AG10803 (cell line): ENCODE results near the gene GRK3.
"Not testable (repeated sequence)": the region's sequence is repeated elsewhere in the genome, so short reads cannot be mapped to it uniquely, and the experiment has no call there.

Experiments
- DNase-seq: peaks from one replicate; pipeline ENCODE4 v3.0.0; 2010; ENCODE audit warnings: low read depth
- H3K4me3 ChIP-seq: 2 replicates; pipeline ENCODE4 v1.5.1; 2011; ENCODE audit warnings: mild to moderate bottlenecking, low read length, control low read depth
- TF ChIP-seq, protein P1 (sequence below): conservative IDR thresholded peaks from 2 replicates; pipeline ENCODE4 v1.5.1; 2011; ENCODE audit warnings: mild to moderate bottlenecking, low read length, control low read depth, inconsistent platforms

GRK3 gene

DNA sequence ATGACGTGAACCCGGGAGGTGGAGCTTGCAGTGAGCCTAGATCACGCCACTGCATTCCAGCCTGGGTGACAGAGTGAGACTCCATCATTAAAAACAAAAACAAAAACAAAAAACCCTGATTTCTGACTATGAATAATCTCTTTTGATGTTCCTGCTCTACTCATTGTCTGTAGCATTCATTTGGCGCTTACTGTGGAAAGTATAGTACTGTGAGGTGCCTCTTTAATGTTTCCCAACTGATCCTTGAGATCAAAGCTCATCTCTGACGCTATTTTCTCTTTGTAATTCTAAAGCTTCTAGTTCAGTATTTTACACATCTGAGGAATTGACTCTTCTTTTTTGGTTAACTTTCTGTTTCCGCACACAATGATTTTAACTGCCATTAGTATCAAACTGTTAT, 60.0 kb downstream of the GRK3 start:
- DNase-seq = no peak
- TF ChIP-seq, protein P1, sequence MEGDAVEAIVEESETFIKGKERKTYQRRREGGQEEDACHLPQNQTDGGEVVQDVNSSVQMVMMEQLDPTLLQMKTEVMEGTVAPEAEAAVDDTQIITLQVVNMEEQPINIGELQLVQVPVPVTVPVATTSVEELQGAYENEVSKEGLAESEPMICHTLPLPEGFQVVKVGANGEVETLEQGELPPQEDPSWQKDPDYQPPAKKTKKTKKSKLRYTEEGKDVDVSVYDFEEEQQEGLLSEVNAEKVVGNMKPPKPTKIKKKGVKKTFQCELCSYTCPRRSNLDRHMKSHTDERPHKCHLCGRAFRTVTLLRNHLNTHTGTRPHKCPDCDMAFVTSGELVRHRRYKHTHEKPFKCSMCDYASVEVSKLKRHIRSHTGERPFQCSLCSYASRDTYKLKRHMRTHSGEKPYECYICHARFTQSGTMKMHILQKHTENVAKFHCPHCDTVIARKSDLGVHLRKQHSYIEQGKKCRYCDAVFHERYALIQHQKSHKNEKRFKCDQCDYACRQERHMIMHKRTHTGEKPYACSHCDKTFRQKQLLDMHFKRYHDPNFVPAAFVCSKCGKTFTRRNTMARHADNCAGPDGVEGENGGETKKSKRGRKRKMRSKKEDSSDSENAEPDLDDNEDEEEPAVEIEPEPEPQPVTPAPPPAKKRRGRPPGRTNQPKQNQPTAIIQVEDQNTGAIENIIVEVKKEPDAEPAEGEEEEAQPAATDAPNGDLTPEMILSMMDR = no peak
- no peak overlapping the region for H3K4me3 ChIP-seq

GRCh38 chr22:25625747-25626623, 61.5 kb downstream of the GRK3 start:
- not testable (repeated sequence) for H3K4me3 ChIP-seq, DNase-seq

DNA sequence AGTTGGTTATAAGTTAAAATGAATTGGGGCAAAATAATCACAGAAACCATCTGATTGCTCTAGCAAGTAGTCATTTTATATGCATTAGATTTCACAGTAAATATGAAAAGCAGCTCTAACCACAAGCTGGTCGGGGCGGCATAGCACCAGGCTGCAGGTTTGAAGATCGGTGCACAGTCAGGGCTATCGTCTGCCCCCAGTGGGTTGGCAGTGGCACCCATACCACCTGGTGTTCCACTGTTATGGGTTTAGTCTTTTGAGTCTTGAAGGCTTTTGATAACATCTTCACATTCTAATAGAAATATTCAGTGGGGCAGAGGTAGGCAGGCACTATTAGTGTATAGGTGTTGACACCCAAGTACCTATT, 62.1 kb downstream of the GRK3 start:
- H3K4me3 ChIP-seq = no peak overlapping the region
- TF ChIP-seq, protein P1 = no peak
- no peak for DNase-seq

DNA sequence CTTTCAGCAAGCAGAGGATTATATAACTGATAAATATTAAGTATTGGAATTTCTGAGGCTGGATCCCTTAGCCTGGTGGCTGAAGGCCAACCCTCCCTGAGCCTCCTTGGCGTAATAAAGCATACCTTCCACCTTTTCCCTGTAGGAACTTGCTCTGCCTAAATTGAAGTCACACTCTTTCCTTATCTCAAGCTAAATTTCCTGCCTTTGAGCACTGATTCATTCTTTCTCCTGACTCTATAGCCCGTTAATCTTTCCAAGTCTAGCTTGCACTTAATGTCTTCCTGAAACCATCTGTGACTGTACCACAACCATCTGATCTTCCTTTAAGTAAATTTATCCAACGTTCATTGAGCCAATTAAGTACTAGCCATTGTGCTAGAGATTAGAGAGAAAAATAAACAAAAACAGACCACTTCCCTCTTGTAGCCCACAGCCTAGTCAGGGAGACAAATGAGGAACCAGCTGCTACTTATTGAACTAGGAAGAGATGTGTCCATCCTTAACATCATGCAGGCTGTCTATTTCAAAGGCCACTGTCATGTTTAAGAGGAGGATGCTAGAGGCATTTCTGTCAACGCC, 62.9 kb downstream of the GRK3 start:
- TF ChIP-seq, protein P1 = no peak
- H3K4me3 ChIP-seq = no peak overlapping the region
- DNase-seq = no peak

GRCh38 chr22:25628494-25628893, 64.0 kb downstream of the GRK3 start:
- TF ChIP-seq, protein P1 = no peak
- no peak overlapping the region for H3K4me3 ChIP-seq
- no peak for DNase-seq

DNA sequence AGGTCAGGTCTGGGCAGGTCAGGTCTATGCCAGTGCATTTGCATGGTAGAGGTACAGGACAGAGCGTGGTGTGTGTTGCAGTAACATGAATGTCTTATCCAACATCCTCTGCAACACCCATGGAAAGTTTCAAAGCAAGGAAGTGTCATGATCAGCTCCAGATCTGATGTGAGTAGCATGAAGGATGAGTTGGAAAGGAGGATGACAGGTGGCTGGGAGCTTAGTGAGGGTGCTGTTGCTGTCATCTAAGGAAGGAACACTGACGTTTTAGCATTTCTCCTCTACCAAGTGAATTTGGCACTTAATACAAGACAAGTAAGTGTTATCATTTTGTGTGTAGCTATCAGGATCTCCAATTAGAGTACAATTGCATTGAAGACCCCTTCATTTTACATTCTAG, 65.1 kb downstream of the GRK3 start:
- H3K4me3 ChIP-seq = no peak overlapping the region
- TF ChIP-seq, protein P1 = no peak
- DNase-seq = no peak

DNA sequence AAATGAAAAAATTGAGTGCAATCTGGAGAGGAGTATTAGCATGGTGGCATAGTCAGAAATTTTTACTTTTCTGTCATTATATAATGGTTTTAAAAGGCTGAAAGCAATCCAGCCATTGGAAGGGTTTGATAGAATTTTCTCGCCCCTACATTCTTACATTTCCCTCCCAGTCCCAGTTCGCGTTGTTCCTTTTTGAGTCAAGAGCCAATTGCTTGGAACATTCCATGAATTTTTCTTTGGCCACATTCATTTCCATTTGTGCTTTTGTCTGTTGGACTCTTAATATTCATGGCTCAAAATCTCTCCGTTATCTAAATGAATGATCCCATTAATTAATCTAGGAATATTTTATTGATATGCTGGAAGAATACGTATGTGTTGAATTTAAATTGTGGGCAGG, 66.0 kb downstream of the GRK3 start:
- TF ChIP-seq, protein P1 = no peak
- H3K4me3 ChIP-seq = no peak overlapping the region
- peak; percentile 12 for DNase-seq
